Daoy (cell line): ENCODE data around the gene LIPA. TPM values are rescaled to one million over a fixed set of nuclear protein-coding genes. Genes with fewer than 3 reads are reported as not detected.
A peak's percentile ranks its signal among the peaks of the same experiment; 100 is the strongest.

ENCODE experiments used
- DNase-seq: peaks from one replicate; pipeline ENCODE4 v3.0.0-alpha.2; 2015; ENCODE audit warnings: low read depth
- total RNA-seq: library from RNA; depleted of rRNA; stranded (reverse); fragments of >200 nt; shearing (Covaris generic); gene quantifications from 2 replicates; pipeline ENCODE4 v1.2.3, GENCODE V29; 2014

Gene LIPA
- total RNA-seq, 1 experiment from 2014 or later = 16.2 TPM

- no peak for DNase-seq
These were observed 11.1 kb downstream of the LIPA start for GRCh38 chr10:89240519-89240918.

DNA sequence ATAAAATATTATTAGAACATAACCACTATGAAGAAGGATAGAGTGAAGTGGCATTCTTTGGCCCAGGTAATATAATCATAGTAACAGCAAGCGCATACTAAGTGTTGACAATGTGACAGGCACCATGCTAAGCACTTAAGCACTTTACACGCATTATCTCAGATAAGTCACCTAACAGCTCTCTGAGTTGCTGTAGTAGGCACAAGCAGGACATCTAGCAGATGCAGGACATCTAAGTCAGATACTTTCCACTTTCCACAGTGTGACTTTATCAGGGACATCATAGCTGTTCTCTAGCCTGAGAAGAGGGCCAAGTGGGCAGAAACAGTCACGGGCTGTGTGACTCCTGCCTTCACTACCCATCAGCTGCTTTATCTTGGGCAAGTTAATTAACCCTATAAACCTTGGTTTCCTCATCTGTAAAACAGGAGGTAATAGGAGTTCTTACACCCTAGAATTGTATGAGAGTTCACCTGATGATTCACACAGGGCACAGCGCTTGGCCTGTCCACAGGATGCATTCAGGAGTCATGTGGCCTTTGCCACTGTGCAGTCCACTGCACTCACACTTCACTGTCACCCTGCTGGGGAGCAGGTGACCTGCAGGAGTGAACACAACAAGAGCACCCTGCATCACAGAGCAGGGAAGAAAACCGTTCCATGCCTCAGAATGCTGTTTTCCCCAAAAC, 12.5 kb downstream of the LIPA start:
- no peak for DNase-seq

- DNase-seq = no peak
These were observed 13.7 kb downstream of the LIPA start for GRCh38 chr10:89237849-89238248.

DNA sequence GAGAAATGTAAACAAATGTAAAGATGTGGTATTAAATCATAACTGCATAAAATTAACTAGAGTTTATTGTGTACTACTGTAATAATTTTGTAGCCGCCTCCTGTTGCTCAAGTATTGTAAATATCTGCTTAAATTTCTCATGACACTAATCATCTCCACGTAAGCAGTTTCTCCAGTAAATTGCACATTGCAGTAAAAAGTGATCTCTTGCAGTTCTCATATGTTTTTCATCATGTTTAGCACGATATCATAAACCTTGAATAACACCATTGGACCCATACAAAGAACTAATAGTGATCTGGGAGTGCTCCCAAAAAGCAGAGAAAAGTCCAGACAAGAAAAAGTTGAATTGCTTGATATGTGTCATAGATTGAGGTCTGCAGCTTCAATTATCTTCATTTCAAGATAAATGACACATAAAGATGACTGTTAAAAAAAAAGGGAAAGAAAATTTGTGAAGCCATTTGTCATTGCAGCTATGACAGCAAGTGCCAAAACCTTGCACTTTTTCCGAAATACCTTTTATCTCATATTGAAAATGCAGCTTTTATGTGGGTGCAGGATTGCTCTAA, 15.3 kb downstream of the LIPA start:
- no peak for DNase-seq

- no peak for DNase-seq
These were observed 16.3 kb downstream of the LIPA start for GRCh38 chr10:89235073-89235798.

DNA sequence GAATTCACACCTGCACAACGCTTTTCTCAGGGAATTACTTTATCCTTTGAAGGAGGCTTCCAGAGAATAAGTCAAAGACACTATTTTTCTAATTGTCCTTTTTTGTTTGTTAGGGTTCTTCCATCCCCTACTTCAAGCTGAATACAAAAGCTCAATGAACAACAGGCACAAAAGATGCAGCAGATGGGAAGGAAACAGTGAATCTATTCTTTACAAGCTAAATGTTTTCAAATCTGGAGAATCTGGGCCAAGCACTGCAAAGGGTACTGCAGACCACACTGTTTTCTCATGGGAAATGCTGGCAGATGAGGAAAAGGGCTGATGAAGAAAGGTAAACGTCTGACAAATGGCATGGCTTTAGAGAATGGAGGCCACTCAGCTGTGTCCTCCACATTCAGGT, 18.5 kb downstream of the LIPA start:
- DNase-seq = no peak

- no peak for DNase-seq
These were observed 22.6 kb downstream of the LIPA start for GRCh38 chr10:89228962-89229361.

- no peak for DNase-seq
These were observed 23.4 kb downstream of the LIPA start for GRCh38 chr10:89228146-89228545.

- DNase-seq = no peak
These were observed 24.7 kb downstream of the LIPA start for GRCh38 chr10:89226891-89227290.

DNA sequence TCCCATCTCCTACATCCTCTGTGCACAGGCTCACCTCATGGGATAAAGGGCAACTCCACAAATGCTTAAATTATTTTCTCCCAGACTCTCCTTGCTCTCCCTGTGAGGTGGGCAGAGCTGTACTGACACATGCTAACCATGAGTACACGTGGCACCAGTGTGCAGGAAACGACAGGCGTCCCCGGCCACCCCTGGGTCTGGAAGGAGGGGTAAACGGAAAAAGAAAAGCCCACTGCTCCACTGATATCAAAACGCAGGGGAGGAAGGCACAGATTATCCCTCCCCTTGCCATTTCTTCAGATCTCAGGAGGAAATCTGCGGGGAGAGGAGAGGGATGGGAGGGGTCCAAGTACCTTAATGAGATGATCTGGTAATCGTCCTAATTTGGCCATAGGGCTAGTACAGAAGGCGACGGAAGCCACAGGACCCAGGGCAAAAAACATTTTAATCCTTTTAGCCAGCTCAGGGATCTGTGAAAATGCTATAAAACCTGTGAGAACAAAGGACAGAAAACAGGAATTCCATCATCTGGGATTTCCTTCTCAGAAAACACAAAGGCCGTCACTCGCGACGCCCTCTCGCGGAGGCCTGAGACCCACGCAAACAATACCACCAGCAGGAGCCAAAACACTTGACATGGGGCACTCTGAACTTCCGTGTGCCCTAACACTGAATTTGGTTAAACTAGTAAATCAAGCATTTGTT, 26.7 kb downstream of the LIPA start:
- DNase-seq = no peak

- DNase-seq = no peak
These were observed 29.7 kb downstream of the LIPA start for GRCh38 chr10:89221919-89222318.

DNA sequence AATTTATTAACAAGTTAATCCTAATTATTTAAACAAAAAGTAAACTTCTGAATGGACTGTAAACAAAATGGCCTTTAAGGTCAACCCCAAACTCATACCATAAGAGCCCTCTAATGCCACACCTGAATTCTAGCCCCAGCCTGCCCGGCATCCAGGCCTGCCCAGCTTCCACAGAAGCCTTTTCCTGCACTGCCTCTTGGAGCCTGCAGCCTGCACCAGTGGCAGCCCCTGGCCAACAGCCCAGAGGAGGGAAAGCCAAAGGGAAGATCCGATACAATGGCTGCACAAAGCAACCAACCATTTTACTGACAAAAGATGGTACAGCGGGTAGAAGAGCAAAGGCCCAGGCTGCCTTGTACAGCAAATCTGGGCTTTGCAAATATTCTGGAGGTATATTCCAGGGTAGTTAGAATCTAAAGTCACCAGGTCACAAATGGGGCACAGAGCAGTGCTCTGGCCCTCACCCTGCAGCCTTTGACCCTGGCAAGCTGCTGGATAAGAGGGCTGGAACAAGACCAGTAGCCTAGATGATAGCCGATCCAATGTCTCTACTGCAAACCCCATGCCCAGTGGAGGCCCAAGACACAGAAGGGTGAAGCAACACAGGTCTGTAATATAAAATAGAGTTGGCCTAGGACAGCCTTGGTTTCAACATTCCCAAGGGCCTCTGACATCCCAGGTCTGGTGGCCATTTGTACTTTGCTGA, 31.9 kb downstream of the LIPA start:
- DNase-seq = no peak

DNA sequence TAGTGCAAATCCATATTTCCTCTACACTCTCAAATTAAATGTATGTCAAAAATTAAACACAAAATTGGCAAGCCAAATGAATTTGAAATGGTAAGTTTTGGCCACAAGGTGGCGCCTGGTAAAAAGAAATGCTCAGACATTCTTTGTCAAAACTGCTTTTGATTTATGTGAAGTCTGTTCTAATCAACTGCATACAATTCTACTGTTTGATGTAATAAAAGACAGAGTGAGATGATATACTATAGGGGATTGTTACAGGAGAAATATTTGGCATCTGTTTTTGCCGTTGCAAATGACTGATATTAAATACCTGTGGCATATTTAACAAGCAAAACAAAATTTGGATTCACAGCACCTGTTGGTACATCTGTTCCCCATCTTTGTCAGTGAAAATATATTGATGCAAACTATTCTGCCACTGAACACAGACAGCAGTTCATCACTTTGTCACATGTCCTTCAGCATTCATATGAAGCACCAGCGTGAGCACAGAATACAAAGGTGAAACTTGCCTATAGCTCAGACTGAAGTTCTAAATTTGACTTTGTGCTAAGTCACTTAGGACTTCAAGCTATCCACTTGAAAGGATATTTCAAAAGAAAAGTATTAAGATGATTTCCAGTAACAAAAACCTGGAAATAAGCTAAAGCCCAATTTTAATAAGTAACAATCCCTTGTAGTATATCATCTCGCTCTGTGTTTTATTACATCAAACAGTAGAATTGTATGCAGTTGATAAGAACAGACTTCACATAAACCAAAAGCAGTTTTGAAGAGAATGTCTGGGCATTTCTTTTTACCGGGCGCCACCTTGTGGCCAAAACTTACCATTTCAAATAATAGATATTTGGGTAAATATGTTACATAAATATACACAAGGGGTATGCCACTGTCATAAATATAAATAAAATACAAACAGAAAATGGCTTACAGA, 34.3 kb downstream of the LIPA start:
- DNase-seq = peak; percentile 21

GRCh38 chr10:89216056-89216455, 35.5 kb downstream of the LIPA start:
- DNase-seq = no peak

DNA sequence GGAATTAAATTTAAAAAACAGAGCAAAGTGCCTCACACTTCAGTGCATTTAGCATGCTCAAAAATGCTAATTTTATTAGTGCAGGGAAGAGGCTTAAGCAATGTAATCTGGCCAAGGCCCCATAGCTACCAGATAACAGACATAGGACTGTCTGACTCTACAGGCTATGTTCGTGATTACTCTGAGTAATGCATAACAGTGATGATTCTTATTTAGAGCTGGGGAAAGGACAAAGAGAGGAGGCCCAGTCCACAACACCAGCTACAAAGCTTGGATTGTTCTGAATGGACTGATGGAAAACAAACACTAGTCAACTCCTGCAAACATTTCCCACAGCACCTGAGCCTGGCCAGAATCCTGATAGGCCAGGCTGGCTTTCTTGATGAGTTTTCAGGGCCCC, 36.1 kb downstream of the LIPA start:
- no peak for DNase-seq

- no peak for DNase-seq
These were observed 36.9 kb downstream of the LIPA start for GRCh38 chr10:89214566-89215165.

- DNase-seq = no peak
These were observed 38.3 kb downstream of the LIPA start for GRCh38 chr10:89213191-89213808.

DNA sequence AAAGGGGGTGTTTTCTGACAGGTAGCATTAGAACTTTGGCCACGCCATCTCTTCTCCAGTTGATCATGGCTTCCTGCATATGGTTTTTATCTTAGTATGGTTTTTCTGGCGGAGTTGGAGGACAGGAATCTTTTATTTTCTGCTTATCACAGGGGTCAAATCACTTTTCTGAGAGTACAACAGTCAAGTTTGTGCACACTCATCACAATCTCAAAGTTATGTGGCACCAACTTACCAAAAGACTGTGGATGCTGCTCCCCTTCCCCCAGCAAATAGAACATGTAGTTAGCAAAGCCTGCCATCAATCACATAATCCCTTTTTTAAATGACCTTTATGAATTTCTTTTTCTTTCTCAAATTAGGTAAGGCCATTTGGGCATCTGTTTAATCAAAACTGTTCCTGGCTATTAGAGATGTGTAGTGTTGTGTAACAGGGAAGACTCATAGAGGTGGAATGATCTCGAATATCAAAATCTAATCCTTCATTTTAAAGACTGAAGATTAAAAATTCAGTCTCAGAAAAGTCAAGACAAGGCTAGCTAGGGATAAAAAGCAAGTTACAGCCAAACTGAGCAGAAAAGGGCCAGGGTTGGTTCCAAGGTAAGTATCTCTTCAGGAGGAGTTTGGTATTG, 40.7 kb downstream of the LIPA start:
- no peak for DNase-seq

GRCh38 chr10:89209718-89210117, 41.9 kb downstream of the LIPA start:
- DNase-seq = no peak
